T-helper 1 cell (primary cell): ENCODE measurements around the gene OCA2.
"Not testable (repeated sequence)": the region's sequence is repeated elsewhere in the genome, so short reads cannot be mapped to it uniquely, and the experiment has no call there.

Source experiments
- DNase-seq, 5 donors: peaks; one replicate each; pipeline ENCODE4 v3.0.0-alpha.2; 2012 to 2020

OCA2 gene

GRCh38 chr15:27868828-27869404 is 230.2 kb downstream of the OCA2 start:
- DNase-seq = no peak

- DNase-seq = no peak
These were observed 231.3 kb downstream of the OCA2 start for GRCh38 chr15:27867861-27868260.

DNA sequence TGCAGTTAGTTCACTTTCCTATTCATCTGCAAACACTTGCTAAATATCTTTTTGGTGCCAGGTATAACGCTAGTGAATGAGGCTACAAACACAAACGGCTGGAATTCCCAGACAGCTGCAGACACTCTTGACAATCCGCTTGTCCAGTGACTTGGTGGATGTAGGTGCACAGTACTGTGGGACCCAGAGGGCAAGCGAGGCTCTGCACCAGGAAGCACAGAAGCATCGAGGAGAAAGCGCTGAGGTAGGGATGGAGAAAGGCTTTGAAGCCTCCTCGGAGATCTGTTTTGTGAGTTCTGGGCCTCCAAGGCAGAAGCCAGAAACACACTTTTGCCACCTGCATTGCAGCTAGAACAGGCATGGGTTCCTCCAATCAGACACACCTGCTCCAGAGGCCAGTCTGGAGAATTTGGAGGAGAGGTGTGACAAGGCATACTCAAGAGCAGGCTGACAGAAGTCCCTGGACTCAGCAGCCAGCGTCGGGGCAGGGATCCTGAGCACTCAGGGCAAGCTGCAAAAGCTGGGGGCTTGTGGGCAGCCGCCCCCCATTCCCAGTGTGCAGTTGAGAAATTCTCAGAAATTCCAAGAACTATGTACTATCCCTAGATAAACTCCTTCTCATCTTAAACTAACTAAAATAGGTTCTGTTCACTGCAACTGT is 232.5 kb downstream of the OCA2 start:
- no peak for DNase-seq

- no peak for DNase-seq
These were observed 233.2 kb downstream of the OCA2 start for GRCh38 chr15:27865926-27866325.

GRCh38 chr15:27865323-27865922 is 233.7 kb downstream of the OCA2 start:
- no peak for DNase-seq

GRCh38 chr15:27864719-27865118 is 234.4 kb downstream of the OCA2 start:
- no peak for DNase-seq

GRCh38 chr15:27864086-27864485 is 235.0 kb downstream of the OCA2 start:
- DNase-seq = no peak

DNA sequence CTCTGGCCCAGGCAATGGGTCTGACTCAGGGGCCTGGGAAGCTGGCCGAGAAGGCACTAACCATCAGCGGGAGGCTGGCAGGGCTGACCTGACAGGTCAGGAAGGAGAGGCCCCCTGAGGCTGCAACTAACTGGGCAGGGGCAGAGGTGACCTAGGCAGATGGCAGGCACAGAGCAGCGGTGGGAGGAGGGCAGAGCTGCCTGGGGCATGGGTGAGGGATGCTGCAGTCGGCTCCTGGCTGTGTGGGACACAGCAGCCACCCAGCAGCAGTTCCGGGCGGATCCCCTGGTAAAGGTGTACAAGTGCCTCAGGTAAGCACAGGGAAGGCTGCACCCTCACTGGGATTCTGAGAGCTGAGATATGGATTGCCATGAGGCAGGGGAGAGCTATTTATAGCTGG is 236.1 kb downstream of the OCA2 start:
- DNase-seq = no peak

DNA sequence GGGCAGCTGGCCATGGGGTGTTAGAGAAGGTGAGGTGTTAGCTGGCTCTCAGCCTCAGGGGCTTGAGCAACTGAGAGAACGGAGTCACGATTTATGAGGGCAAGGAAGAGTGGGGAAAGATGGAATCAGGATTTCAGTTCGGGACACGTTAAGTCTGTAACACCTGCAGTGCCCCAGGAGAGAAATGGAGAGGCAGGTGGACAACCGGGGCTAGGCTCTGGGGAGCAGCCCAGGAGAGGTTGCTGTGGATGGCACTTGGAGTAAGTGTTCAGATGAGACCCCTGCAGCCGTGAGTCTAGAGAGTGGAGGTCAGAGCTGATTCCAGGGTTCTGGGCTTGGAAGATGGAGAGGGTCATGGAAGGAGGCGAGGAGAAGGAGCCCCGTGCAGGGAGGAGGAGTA is 237.9 kb downstream of the OCA2 start:
- DNase-seq = no peak

DNA sequence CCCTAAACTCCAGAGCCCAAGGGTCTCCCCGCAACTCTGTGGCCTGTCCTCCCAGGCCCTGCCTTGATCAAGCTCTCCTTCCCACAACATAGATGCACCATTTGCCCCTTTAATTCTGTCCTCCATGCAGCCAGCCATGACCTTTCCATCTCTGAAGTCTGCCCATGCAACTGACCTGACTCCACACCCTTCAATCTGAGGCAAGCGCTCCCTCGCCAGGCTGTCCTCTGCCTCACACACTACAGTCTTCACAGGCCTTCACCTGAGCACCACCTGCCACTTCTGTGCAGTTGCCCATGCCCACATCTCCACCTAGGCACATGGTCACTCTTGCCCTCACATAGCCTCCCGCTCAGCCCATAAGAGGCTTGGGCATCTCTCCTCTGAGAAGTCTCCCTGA is 244.0 kb downstream of the OCA2 start:
- DNase-seq = no peak

DNA sequence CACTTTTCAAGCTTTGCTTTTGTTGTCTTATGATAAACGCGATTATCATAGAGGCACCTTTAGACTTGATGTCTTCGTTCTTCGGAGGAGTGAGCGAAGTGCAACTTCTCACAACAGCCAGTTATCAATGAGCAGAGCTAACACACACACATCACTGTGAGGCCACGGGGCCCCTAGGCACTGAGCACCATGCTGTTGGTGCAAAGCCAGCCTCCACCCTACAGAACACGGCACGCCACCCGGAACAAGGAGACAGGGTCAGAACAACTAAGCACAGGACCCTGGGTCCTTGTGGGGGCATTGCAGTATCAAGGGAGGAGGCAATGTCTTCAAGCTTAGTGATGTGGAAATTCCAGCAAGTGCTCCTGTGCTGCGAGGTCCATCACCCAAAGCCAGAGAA is 244.5 kb downstream of the OCA2 start:
- no peak for DNase-seq

GRCh38 chr15:27853624-27854455 is 245.3 kb downstream of the OCA2 start:
- no peak for DNase-seq

DNA sequence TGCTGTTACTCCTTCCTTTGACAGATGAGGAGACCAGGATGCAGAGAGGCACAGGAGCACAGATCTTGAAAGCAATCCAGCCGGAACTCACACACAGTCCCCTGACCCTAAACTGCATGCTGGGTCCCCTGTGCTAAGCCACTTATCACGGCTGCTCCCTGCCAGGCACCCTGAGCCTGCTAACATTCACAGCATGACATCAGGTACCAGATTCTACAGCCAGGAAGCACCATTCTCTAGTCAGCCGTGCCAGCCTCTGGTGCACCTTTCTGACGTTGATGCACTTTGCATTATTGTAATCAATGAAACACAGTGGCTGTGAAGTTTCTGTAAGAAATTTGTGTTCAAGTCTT is 247.3 kb downstream of the OCA2 start:
- no peak for DNase-seq

- no peak for DNase-seq
These were observed 247.9 kb downstream of the OCA2 start for GRCh38 chr15:27850981-27851857.

- no peak for DNase-seq
These were observed 249.1 kb downstream of the OCA2 start for GRCh38 chr15:27850050-27850449.

GRCh38 chr15:27848936-27849335 is 250.2 kb downstream of the OCA2 start:
- not testable (repeated sequence) for DNase-seq

GRCh38 chr15:27847775-27848710 is 251.1 kb downstream of the OCA2 start:
- no peak for DNase-seq

DNA sequence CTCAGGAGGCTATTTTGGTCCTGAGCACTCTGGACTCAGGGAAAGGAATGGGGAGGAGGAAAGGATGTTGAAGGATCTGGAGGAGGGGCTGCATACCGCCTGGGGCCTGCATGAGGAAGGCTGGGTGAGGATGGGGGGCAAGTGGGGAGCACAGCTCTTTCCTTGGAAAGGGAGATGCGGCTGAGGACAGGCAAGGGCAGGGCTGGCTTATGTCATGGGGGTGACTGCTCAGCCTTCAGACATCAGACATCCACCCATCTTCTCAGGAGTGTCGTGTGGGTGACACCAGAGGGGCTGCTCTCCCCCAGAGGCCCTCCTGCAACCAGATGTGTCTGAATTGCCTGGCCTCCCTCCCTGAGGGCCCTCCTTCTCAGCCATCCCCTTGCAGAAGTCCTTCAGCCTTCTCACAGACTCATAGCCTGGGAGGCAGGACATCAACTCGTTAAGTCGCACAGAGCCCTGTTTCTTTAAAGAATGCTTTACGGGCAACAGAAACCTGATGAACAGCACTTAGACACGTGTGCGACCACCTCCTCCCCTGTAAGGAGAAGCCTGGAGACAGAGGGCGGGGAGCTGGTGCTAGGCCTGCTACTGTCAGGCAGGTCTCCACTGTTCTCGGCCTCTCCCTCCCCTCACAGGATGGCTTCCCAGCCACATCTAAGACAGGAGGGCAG is 252.3 kb downstream of the OCA2 start:
- no peak for DNase-seq

DNA sequence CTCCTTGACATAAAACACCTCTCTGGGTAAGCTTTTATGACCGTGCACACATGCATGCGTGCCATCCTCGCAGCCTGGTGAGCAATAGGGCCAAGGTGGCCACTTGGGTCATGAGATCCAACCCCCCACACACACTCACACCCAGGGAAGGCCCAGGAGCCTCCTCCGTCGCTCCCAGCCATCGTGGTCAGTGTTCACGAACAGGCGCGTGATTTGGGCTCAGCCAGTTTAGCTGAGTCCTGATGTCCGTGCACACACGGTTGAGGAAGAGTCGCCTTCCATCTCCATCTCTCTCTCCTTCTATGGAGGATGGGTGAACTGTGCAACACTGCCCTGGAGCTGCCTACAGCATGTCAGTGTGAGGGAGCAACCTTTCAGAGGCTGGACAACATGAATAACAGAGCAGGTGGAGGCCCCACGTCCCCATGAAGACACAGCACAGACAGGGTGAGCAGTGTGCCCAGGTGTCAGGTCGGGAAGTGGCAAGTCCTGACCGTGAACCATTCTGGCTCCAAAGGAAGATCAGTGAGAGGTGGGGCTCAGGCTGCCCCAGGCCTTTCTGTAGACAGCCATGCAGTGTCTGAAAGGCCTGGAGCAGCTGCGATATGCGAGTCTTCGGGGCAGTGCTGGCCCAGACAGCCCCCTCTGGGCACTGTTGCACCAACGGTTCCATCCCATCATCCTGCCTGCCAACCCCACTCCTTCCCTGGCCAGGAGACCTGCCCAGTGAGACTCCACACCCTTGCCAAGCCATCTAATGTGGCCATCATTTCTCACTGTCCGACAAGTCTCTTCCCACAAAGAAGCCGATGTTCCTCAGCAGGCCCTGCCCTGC is 253.4 kb downstream of the OCA2 start:
- DNase-seq = no peak
